ENCODE data around the gene COL18A1.

The COL18A1 gene

GRCh38 chr21:45470773-45471524, 66.0 kb downstream of the COL18A1 start:
- no peaks in the 10 kb centered on the region for H3K27me3 ChIP-seq (replicated peaks; ENCODE audit: control insufficient read depth, insufficient read depth, low read length, poor library complexity, severe bottlenecking)
- no peaks in the 10 kb centered on the region for H3K9me3 ChIP-seq (ENCODE audit: control insufficient read depth, low read length)
- no peak overlapping the region for H3K27ac ChIP-seq (ENCODE audit: insufficient read depth, low read length, poor library complexity, severe bottlenecking)
- peak in 1 of 3 donors; percentile 9 for DNase-seq
- peaks cover 6% of the 10 kb centered on the region for H3K4me1 ChIP-seq (ENCODE audit: control insufficient read depth, insufficient read depth, low read length, poor library complexity, severe bottlenecking)
- no peaks in the 10 kb centered on the region for H3K36me3 ChIP-seq (ENCODE audit: control insufficient read depth, insufficient read depth, low read length)
- no peak overlapping the region for H3K4me3 ChIP-seq (ENCODE audit: insufficient read depth, low read depth, low read length, poor library complexity, severe bottlenecking)

DNA sequence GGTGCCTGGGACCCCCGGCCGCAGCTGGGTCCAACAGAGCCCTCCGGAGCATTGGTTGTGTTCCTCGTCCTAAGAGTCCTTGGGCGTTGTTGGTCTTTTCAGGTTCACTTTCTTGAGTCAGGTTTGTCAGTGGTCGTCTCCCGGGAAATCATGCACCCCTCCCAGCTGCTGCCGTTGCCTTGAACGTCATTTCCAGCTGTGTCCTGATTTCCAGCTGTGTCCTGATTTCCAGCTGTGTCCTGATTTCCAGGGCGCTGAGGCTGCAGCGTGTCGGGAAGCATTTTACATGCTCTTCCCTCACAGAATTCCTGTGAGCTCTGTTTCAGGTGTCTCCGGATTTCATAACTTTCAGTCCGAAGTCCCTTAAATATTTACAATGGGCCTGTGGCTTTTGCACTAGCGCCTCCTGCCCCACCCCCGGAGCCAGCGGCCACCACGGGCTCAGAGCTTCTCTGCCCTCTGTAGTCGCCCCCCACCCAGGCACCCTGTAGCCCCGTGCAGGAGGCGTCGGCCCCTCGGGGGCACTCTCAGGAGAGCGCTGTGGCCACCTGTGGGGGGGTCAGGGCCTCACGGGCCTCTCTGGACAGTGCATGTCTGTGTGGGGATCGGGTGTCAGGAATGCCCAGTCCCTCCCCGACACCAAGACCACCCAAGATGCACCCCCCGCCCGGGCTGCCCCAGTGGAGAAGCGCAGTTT, 66.7 kb downstream of the COL18A1 start:
- Histone ChIP-seq H3K27me3 (replicated peaks; ENCODE audit: control insufficient read depth, insufficient read depth, low read length, poor library complexity, severe bottlenecking) (no peaks in the 10 kb centered on the region), H3K4me1 (ENCODE audit: control insufficient read depth, insufficient read depth, low read length, poor library complexity, severe bottlenecking) (peaks cover 6% of the 10 kb centered on the region), H3K27ac (ENCODE audit: insufficient read depth, low read length, poor library complexity, severe bottlenecking) (no peak overlapping the region), H3K4me3 (ENCODE audit: insufficient read depth, low read depth, low read length, poor library complexity, severe bottlenecking) (no peak overlapping the region), H3K36me3 (ENCODE audit: control insufficient read depth, insufficient read depth, low read length) (no peaks in the 10 kb centered on the region), H3K9me3 (ENCODE audit: control insufficient read depth, low read length) (no peaks in the 10 kb centered on the region)
- DNase-seq: no peak

DNA sequence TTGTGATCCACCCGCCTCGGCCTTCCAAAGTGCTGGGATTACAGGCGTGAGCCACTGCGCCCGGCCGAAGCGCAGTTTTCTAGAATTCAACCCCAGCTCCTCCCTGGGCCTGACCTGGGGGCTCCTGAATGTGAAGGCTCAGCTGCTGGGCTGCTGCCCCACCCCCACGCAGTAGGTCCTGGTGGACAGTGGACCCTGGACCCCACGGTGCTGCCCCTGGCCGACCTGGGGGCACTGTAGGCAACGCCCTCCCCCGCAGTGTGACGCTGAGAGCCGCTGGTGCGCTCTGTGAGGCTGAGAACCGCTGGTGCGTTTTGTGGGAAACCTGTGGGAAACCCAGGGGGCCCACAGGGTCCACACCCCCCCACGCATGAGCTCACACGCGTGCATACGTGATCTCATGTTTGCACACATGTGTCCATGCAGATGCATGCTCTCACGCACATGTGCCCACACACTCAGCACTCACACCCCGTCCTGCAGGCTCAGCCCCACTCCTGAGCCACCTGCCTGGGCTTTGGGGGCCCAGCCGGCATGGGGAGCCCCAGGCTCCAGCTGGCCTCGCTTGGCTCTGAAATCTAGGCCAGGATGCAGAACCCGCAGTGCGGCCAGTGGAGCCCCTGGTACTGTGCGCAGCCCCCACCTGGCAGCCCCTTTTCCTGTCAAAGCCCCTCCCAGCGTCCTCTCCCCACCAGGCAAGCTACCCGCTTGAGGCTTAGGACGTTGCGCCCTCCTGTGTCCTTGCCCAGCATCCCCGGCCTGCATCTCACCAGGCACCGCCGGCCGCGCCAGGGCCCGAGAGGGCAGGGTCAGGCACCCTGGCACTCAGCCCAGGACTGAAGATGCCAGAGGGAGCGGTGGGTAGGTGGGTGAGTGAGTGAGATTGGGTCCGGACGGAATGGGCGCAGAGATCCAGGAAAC, 67.7 kb downstream of the COL18A1 start:
- Histone ChIP-seq H3K4me1 (ENCODE audit: control insufficient read depth, insufficient read depth, low read length, poor library complexity, severe bottlenecking) (peaks cover 8% of the 10 kb centered on the region), H3K27ac (ENCODE audit: insufficient read depth, low read length, poor library complexity, severe bottlenecking) (no peak overlapping the region)

GRCh38 chr21:45473496-45474322, 68.7 kb downstream of the COL18A1 start:
- Histone ChIP-seq H3K4me1 (ENCODE audit: control insufficient read depth, insufficient read depth, low read length, poor library complexity, severe bottlenecking) (peaks cover 18% of the 10 kb centered on the region), H3K4me3 (ENCODE audit: insufficient read depth, low read depth, low read length, poor library complexity, severe bottlenecking) (no peak overlapping the region), H3K9me3 (ENCODE audit: control insufficient read depth, low read length) (no peaks in the 10 kb centered on the region), H3K36me3 (ENCODE audit: control insufficient read depth, insufficient read depth, low read length) (no peaks in the 10 kb centered on the region), H3K27me3 (replicated peaks; ENCODE audit: control insufficient read depth, insufficient read depth, low read length, poor library complexity, severe bottlenecking) (no peaks in the 10 kb centered on the region), H3K27ac (ENCODE audit: insufficient read depth, low read length, poor library complexity, severe bottlenecking) (no peak overlapping the region)
- DNase-seq: no peak

More for the DNA sequence above, 67.7 kb downstream of the COL18A1 start:
- H3K9me3 ChIP-seq (ENCODE audit: control insufficient read depth, low read length): no peaks in the 10 kb centered on the region
- no peaks in the 10 kb centered on the region for H3K27me3 ChIP-seq (replicated peaks; ENCODE audit: control insufficient read depth, insufficient read depth, low read length, poor library complexity, severe bottlenecking)
- DNase-seq: no peak
- no peak overlapping the region for H3K4me3 ChIP-seq (ENCODE audit: insufficient read depth, low read depth, low read length, poor library complexity, severe bottlenecking)
- H3K36me3 ChIP-seq (ENCODE audit: control insufficient read depth, insufficient read depth, low read length): no peaks in the 10 kb centered on the region

GRCh38 chr21:45474323-45474950, 69.5 kb downstream of the COL18A1 start:
- no peak for DNase-seq
- no peaks in the 10 kb centered on the region for H3K36me3 ChIP-seq (ENCODE audit: control insufficient read depth, insufficient read depth, low read length)
- H3K9me3 ChIP-seq (ENCODE audit: control insufficient read depth, low read length): no peaks in the 10 kb centered on the region
- no peak overlapping the region for H3K27ac ChIP-seq (ENCODE audit: insufficient read depth, low read length, poor library complexity, severe bottlenecking)
- no peaks in the 10 kb centered on the region for H3K27me3 ChIP-seq (replicated peaks; ENCODE audit: control insufficient read depth, insufficient read depth, low read length, poor library complexity, severe bottlenecking)
- H3K4me1 ChIP-seq (ENCODE audit: control insufficient read depth, insufficient read depth, low read length, poor library complexity, severe bottlenecking): peaks cover 22% of the 10 kb centered on the region
- no peak overlapping the region for H3K4me3 ChIP-seq (ENCODE audit: insufficient read depth, low read depth, low read length, poor library complexity, severe bottlenecking)

GRCh38 chr21:45475004-45475685, 70.2 kb downstream of the COL18A1 start:
- no peak for DNase-seq
- Histone ChIP-seq H3K36me3 (ENCODE audit: control insufficient read depth, insufficient read depth, low read length) (no peaks in the 10 kb centered on the region), H3K4me1 (ENCODE audit: control insufficient read depth, insufficient read depth, low read length, poor library complexity, severe bottlenecking) (peaks cover 25% of the 10 kb centered on the region), H3K4me3 (ENCODE audit: insufficient read depth, low read depth, low read length, poor library complexity, severe bottlenecking) (no peak overlapping the region), H3K27me3 (replicated peaks; ENCODE audit: control insufficient read depth, insufficient read depth, low read length, poor library complexity, severe bottlenecking) (no peaks in the 10 kb centered on the region), H3K9me3 (ENCODE audit: control insufficient read depth, low read length) (no peaks in the 10 kb centered on the region), H3K27ac (ENCODE audit: insufficient read depth, low read length, poor library complexity, severe bottlenecking) (no peak overlapping the region)

DNA sequence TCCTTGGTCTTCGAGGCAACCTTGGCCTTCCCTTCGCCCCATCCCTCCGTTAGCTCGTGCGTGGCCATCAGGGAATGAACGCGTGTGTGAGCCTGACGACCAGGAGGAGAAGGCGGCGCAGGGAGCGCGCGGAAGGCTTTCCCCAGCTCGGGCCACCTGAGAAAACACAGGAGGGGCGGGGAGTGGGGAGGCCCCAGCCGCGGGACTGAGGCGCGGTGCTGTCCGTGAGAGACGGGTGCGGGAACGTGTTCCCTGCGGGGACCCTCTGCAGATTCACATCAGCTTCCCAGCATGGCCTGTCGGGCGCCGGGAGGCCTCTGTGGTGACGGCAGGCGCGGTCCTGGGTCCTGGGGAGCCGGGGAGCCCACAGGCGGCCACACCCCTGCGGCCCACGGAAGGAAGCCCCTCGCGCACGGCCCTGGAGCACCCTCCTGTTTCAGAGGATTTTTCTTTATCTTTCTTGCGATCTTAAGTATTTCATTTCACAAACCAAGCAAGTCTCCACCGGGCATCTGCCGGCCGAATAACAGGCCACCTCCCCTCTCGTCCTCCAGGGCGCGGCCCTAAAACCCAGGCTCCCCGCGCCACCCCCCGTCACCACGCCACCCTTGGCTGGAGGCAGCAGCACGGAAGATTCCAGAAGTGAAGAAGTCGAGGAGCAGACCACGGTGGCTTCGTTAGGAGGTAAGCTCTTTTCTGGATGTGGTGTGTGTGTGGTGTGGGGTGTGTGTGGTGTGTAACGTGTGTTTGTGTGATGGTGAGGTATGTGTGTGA, 71.0 kb downstream of the COL18A1 start:
- H3K4me1 ChIP-seq (ENCODE audit: control insufficient read depth, insufficient read depth, low read length, poor library complexity, severe bottlenecking): peaks cover 23% of the 10 kb centered on the region
- no peak overlapping the region for H3K4me3 ChIP-seq (ENCODE audit: insufficient read depth, low read depth, low read length, poor library complexity, severe bottlenecking)
- no peaks in the 10 kb centered on the region for H3K27me3 ChIP-seq (replicated peaks; ENCODE audit: control insufficient read depth, insufficient read depth, low read length, poor library complexity, severe bottlenecking)
- H3K27ac ChIP-seq (ENCODE audit: insufficient read depth, low read length, poor library complexity, severe bottlenecking): no peak overlapping the region
- no peak for DNase-seq
- H3K36me3 ChIP-seq (ENCODE audit: control insufficient read depth, insufficient read depth, low read length): no peaks in the 10 kb centered on the region
- no peaks in the 10 kb centered on the region for H3K9me3 ChIP-seq (ENCODE audit: control insufficient read depth, low read length)

- H3K36me3 ChIP-seq (ENCODE audit: control insufficient read depth, insufficient read depth, low read length): no peaks in the 10 kb centered on the region
- no peaks in the 10 kb centered on the region for H3K9me3 ChIP-seq (ENCODE audit: control insufficient read depth, low read length)
- no peak for DNase-seq
- no peaks in the 10 kb centered on the region for H3K27me3 ChIP-seq (replicated peaks; ENCODE audit: control insufficient read depth, insufficient read depth, low read length, poor library complexity, severe bottlenecking)
- peaks cover 19% of the 10 kb centered on the region for H3K4me1 ChIP-seq (ENCODE audit: control insufficient read depth, insufficient read depth, low read length, poor library complexity, severe bottlenecking)
- no peak overlapping the region for H3K27ac ChIP-seq (ENCODE audit: insufficient read depth, low read length, poor library complexity, severe bottlenecking)
- no peak overlapping the region for H3K4me3 ChIP-seq (ENCODE audit: insufficient read depth, low read depth, low read length, poor library complexity, severe bottlenecking)
Measured at GRCh38 chr21:45476582-45476981, 71.6 kb downstream of the COL18A1 start.

Data from effector memory CD4-positive, alpha-beta T cell (primary cell).